SK-N-SH (cell line): ENCODE data around the gene SYNE2. TPM values are rescaled to one million over a fixed set of nuclear protein-coding genes. Genes with fewer than 3 reads are reported as not detected.

Experiments used
- CTCF ChIA-PET: fragments of 300-600, 350-600 bp; formaldehyde crosslinking; extraction: SDS; loops from one replicate; lab custom pipeline; 2021; lab: Yijun Ruan, JAX
- POLR2A ChIA-PET: fragments of 350-600 bp; sonication (Branson Sonifier 250); formaldehyde crosslinking; extraction: SDS; loops from one replicate; lab custom pipeline; 2020; ENCODE audit warnings: antibody characterized with exemption, inconsistent platforms; lab: Yijun Ruan, JAX
- DNase-seq: peaks from one replicate; pipeline ENCODE4 v3.0.0; 2012
- H2AFZ ChIP-seq: fragments of 200-600 bp; sonication (generic); 2 replicates; pipeline ENCODE4 v1.8.1; 2016; ENCODE audit warnings: antibody characterized with exemption, mild to moderate bottlenecking, low read depth
- H3F3A ChIP-seq: fragments of 200-600 bp; sonication (generic); replicated peaks from 2 replicates; pipeline ENCODE3; 2016; ENCODE audit warnings: antibody characterized with exemption, mild to moderate bottlenecking; ENCODE audit not compliant: insufficient read depth
- H3K27ac ChIP-seq, 2 experiments: fragments of 200-500 bp in 1 of 2; fragments of 200-600 bp in 1 of 2; sonication (Bioruptor generic) in 1 of 2; sonication (generic), shearing (Covaris generic) in 1 of 2; 2 replicates each; pipeline versions ENCODE4 v1.5.1 to v1.6.1; 2014 to 2016; ENCODE audit warnings: low read depth in 2 of 2, inconsistent platforms in 1 of 2, low read length in 1 of 2, mild to moderate bottlenecking in 1 of 2, mixed read lengths in 1 of 2
- H3K27me3 ChIP-seq: fragments of 200-600 bp; sonication (generic), shearing (Covaris generic); 2 replicates; pipeline ENCODE4 v1.6.1; 2016; ENCODE audit warnings: mixed run types; ENCODE audit not compliant: insufficient read depth
- H3K36me3 ChIP-seq, 2 experiments: fragments of 200-500 bp in 1 of 2; fragments of 200-600 bp in 1 of 2; sonication (Bioruptor generic) in 1 of 2; sonication (generic) in 1 of 2; replicated peaks in 1 of 2; 2 replicates each; pipeline versions ENCODE3 to v1.5.1; 2014 to 2016; ENCODE audit warnings: low read length in 1 of 2, mild to moderate bottlenecking in 1 of 2; ENCODE audit not compliant: insufficient read depth in 2 of 2, control insufficient read depth in 1 of 2
- H3K4me1 ChIP-seq, 2 experiments: fragments of 200-500 bp in 1 of 2; fragments of 200-600 bp in 1 of 2; sonication (Bioruptor generic) in 1 of 2; sonication (generic), shearing (Covaris generic) in 1 of 2; 2 replicates each; pipeline versions ENCODE4 v1.5.1 to v1.6.1; 2014 to 2016; ENCODE audit warnings: low read depth in 1 of 2, low read length in 1 of 2, mixed run types in 1 of 2; ENCODE audit not compliant: insufficient read depth in 2 of 2, control insufficient read depth in 1 of 2
- H3K4me2 ChIP-seq: fragments of 200-600 bp; sonication (generic), shearing (Covaris generic); 2 replicates; pipeline ENCODE4 v1.6.1; 2017; ENCODE audit warnings: mixed run types
- H3K4me3 ChIP-seq, 2 experiments: fragments of 200-500 bp in 1 of 2; fragments of 200-600 bp in 1 of 2; sonication (Bioruptor generic) in 1 of 2; sonication (generic), shearing (Covaris generic) in 1 of 2; 2 replicates each; pipeline versions ENCODE4 v1.5.1 to v1.8.1; 2014 to 2016; ENCODE audit warnings: low read depth in 2 of 2, inconsistent platforms in 1 of 2, low read length in 1 of 2, mild to moderate bottlenecking in 1 of 2, mixed read lengths in 1 of 2, moderate library complexity in 1 of 2
- H3K79me2 ChIP-seq: fragments of 200-600 bp; sonication (generic); 2 replicates; pipeline ENCODE4 v1.8.1; 2017; ENCODE audit warnings: mild to moderate bottlenecking; ENCODE audit not compliant: insufficient read depth
- H3K9ac ChIP-seq: fragments of 200-600 bp; sonication (generic); 2 replicates; pipeline ENCODE4 v1.6.1; 2017; ENCODE audit warnings: mixed run types
- H3K9me2 ChIP-seq: fragments of 200-600 bp; sonication (generic); 2 replicates; pipeline ENCODE4 v1.6.1; 2017; ENCODE audit warnings: mixed run types
- H3K9me3 ChIP-seq: fragments of 200-600 bp; sonication (generic); 2 replicates; pipeline ENCODE4 v1.6.1; 2017; ENCODE audit warnings: mixed run types, mild to moderate bottlenecking, moderate library complexity
- H4K20me1 ChIP-seq: fragments of 200-600 bp; sonication (generic); 2 replicates; pipeline ENCODE4 v1.6.1; 2017; ENCODE audit warnings: mild to moderate bottlenecking, mixed run types; ENCODE audit not compliant: insufficient read depth
- CHD2 ChIP-seq: fragments of 150-350 bp; IDR thresholded peaks from 2 replicates; pipeline ENCODE4 v1.6.1; 2018; ENCODE audit warnings: low read length; ENCODE audit not compliant: partially characterized antibody
- ELF1 ChIP-seq: IDR thresholded peaks from 2 replicates; pipeline ENCODE4 v1.4.0; 2012
- EP300 ChIP-seq, 2 experiments: IDR thresholded peaks; 2 replicates each; pipeline versions ENCODE4 v1.4.0 to v1.6.1; 2012; ENCODE audit warnings: borderline replicate concordance in 1 of 2, low read depth in 1 of 2, low read length in 1 of 2
- EZH2phosphoT487 ChIP-seq: fragments of 200-600 bp; sonication (generic); IDR thresholded peaks from 2 replicates; pipeline ENCODE4 v1.6.1; 2017; ENCODE audit warnings: low read depth, mixed run types, mild to moderate bottlenecking, antibody characterized with exemption, moderate library complexity, borderline replicate concordance
- FOXJ3 ChIP-seq: sonication (generic); formaldehyde crosslinking; IDR thresholded peaks from 2 replicates; pipeline ENCODE4 v1.5.1; 2020; ENCODE audit warnings: mild to moderate bottlenecking, missing genetic modification reagents
- GATA2 ChIP-seq: sonication (generic); formaldehyde crosslinking; IDR thresholded peaks from 2 replicates; pipeline ENCODE4 v1.5.0; 2020; ENCODE audit warnings: mild to moderate bottlenecking, missing genetic modification reagents
- JUND ChIP-seq: IDR thresholded peaks from 2 replicates; pipeline ENCODE4 v1.4.0; 2012
- NFIC ChIP-seq: IDR thresholded peaks from 2 replicates; pipeline ENCODE4 v1.4.0; 2012; ENCODE audit warnings: borderline replicate concordance
- RAD21 ChIP-seq: IDR thresholded peaks from 2 replicates; pipeline ENCODE4 v1.6.1; 2012; ENCODE audit warnings: mild to moderate bottlenecking, low read length
- RCOR1 ChIP-seq: fragments of 150-350 bp; IDR thresholded peaks from 2 replicates; pipeline ENCODE4 v1.6.1; 2017; ENCODE audit warnings: antibody characterized with exemption, low read length
- REST ChIP-seq: IDR thresholded peaks from 2 replicates; pipeline ENCODE4 v1.6.1; 2012; ENCODE audit warnings: mild to moderate bottlenecking, low read depth, low read length, moderate library complexity
- RFX5 ChIP-seq: IDR thresholded peaks from 2 replicates; pipeline ENCODE4 v1.6.1; 2012; ENCODE audit warnings: mild to moderate bottlenecking, improper control_type of control experiment, low read length
- SIN3A ChIP-seq: IDR thresholded peaks from 2 replicates; pipeline ENCODE4 v1.6.1; 2012; ENCODE audit warnings: low read depth, mild to moderate bottlenecking, low read length, moderate library complexity, borderline replicate concordance
- TEAD4 ChIP-seq: IDR thresholded peaks from 2 replicates; pipeline ENCODE4 v1.4.0; 2012; ENCODE audit warnings: mild to moderate bottlenecking, borderline replicate concordance; ENCODE audit not compliant: insufficient read depth
- USF1 ChIP-seq: IDR thresholded peaks from 2 replicates; pipeline ENCODE4 v1.4.0; 2012; ENCODE audit warnings: low read depth, borderline replicate concordance
- USF2 ChIP-seq: fragments of 150-350 bp; IDR thresholded peaks from 2 replicates; pipeline ENCODE4 v1.6.1; 2017; ENCODE audit warnings: antibody characterized with exemption, low read length, low read depth, borderline replicate concordance
- YY1 ChIP-seq: IDR thresholded peaks from 2 replicates; pipeline ENCODE4 v1.4.0; 2012; ENCODE audit warnings: low read depth, mild to moderate bottlenecking
- WGBS: methylation state at CpG from one replicate; pipeline ENCODE4 v1.1.6; 2017; ENCODE audit warnings: low lambda C conversion rate; 5-methylcytosine and 5-hydroxymethylcytosine counted together
- polyA plus RNA-seq, 3 experiments: library from polyadenylated mRNA; depleted of rRNA; stranded (reverse); fragments of >200 nt; gene quantifications; 2 replicates each; pipeline ENCODE4 v1.2.3, GENCODE V29; 2012
- TF ChIP-seq, protein P1 (sequence below): fragments of 200-600 bp; sonication (generic); IDR thresholded peaks from 2 replicates; pipeline ENCODE4 v1.6.1; 2017; ENCODE audit warnings: antibody characterized with exemption, mild to moderate bottlenecking, moderate library complexity

SYNE2 gene
- polyA plus RNA-seq, 1 of the 3 experiments (the other 2 are of a cell fraction), result 7.1 TPM

GRCh38 chr14:64238049-64238448 is 385.2 kb downstream of the SYNE2 start:
- Histone ChIP-seq H3K27ac (no peak overlapping the region), H3K9ac (no peak overlapping the region), H3K36me3 (no peaks in the 10 kb centered on the region), H3K4me1 (peaks cover 0 to 17% of the 10 kb centered on the region in 2 experiments; a peak in 1 of 4 replicates), H4K20me1 (no peaks in the 10 kb centered on the region), H2AFZ (no peak overlapping the region), H3K27me3 (no peaks in the 10 kb centered on the region), H3K79me2 (no peaks in the 10 kb centered on the region), H3K4me3 (no peak overlapping the region), H3F3A (no peaks in the 10 kb centered on the region), H3K9me3 (no peaks in the 10 kb centered on the region), H3K4me2 (no peak overlapping the region), H3K9me2 (no peaks in the 10 kb centered on the region)
- 87% methylated on average over 6 of the region's 6 CpGs for WGBS
- no peak for DNase-seq
- no peak for TF ChIP-seq GATA2
- ChIA-PET CTCF (no interaction called here), POLR2A (no interaction called here)

GRCh38 chr14:64238631-64239030 is 385.8 kb downstream of the SYNE2 start:
- Histone ChIP-seq H3K27ac (no peak overlapping the region), H2AFZ (no peak overlapping the region), H3K9me2 (no peaks in the 10 kb centered on the region), H3K27me3 (no peaks in the 10 kb centered on the region), H3K4me2 (no peak overlapping the region), H3K9ac (no peak overlapping the region), H4K20me1 (no peaks in the 10 kb centered on the region), H3K4me1 (peaks cover 0 to 17% of the 10 kb centered on the region in 2 experiments; a peak in 1 of 4 replicates), H3K36me3 (no peaks in the 10 kb centered on the region), H3K4me3 (no peak overlapping the region), H3F3A (no peaks in the 10 kb centered on the region), H3K79me2 (no peaks in the 10 kb centered on the region), H3K9me3 (no peaks in the 10 kb centered on the region)
- POLR2A ChIA-PET, result no interaction called here
- TF ChIP-seq CHD2, result no peak
- no peak for TF ChIP-seq RAD21
- no peak for TF ChIP-seq YY1
- no peak for TF ChIP-seq JUND
- TF ChIP-seq GATA2, result no peak
- TF ChIP-seq RFX5, result no peak
- TF ChIP-seq, protein P1, sequence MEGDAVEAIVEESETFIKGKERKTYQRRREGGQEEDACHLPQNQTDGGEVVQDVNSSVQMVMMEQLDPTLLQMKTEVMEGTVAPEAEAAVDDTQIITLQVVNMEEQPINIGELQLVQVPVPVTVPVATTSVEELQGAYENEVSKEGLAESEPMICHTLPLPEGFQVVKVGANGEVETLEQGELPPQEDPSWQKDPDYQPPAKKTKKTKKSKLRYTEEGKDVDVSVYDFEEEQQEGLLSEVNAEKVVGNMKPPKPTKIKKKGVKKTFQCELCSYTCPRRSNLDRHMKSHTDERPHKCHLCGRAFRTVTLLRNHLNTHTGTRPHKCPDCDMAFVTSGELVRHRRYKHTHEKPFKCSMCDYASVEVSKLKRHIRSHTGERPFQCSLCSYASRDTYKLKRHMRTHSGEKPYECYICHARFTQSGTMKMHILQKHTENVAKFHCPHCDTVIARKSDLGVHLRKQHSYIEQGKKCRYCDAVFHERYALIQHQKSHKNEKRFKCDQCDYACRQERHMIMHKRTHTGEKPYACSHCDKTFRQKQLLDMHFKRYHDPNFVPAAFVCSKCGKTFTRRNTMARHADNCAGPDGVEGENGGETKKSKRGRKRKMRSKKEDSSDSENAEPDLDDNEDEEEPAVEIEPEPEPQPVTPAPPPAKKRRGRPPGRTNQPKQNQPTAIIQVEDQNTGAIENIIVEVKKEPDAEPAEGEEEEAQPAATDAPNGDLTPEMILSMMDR, result no peak
- no peak for TF ChIP-seq USF1
- no peak for TF ChIP-seq NFIC
- TF ChIP-seq TEAD4, result no peak
- no peak for TF ChIP-seq EP300 (IDR thresholded peaks at IDR 0.05; ENCODE audit: borderline replicate concordance in 1 of 2, low read depth in 1 of 2, low read length in 1 of 2)
- TF ChIP-seq SIN3A, result no peak
- TF ChIP-seq REST, result no peak
- TF ChIP-seq ELF1, result no peak
- no peak for TF ChIP-seq EZH2phosphoT487
- TF ChIP-seq RCOR1, result no peak
- no peak for TF ChIP-seq FOXJ3 (CRISPR knock-in tag)
- TF ChIP-seq USF2, result no peak
- CTCF ChIA-PET, result no interaction called here
- WGBS, result 47% methylated on average over 2 of the region's 2 CpGs
- no peak for DNase-seq
